GM12874 (cell line): ENCODE data around the gene NHLRC1.

ENCODE experiments used
- TF ChIP-seq, protein P1 (sequence below): IDR thresholded peaks from 2 replicates; pipeline ENCODE4 v1.5.1; 2011; ENCODE audit warnings: low read depth, mild to moderate bottlenecking, control low read depth, low read length, moderate library complexity; ENCODE audit not compliant: insufficient read depth

Gene NHLRC1

DNA sequence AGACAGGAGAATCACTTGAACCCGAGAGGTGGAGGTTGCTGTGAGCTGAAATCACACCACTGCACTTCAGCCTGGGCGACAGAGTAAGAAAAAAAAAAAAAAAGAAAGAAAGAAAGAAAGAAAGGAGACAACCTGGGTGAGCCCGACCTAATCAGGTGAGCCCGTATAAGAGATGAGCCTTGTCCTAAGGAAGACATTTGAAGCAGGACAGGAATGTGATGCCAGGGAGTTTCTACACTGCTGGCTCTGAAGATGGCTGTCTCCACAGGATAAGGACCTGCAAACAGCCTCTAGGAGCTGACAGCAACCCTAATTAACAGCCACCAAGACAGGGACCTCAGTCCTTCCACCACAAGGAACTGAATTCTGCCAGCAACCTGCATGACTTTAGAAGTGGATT lies 41.9 kb downstream of the NHLRC1 start:
- TF ChIP-seq, protein P1, sequence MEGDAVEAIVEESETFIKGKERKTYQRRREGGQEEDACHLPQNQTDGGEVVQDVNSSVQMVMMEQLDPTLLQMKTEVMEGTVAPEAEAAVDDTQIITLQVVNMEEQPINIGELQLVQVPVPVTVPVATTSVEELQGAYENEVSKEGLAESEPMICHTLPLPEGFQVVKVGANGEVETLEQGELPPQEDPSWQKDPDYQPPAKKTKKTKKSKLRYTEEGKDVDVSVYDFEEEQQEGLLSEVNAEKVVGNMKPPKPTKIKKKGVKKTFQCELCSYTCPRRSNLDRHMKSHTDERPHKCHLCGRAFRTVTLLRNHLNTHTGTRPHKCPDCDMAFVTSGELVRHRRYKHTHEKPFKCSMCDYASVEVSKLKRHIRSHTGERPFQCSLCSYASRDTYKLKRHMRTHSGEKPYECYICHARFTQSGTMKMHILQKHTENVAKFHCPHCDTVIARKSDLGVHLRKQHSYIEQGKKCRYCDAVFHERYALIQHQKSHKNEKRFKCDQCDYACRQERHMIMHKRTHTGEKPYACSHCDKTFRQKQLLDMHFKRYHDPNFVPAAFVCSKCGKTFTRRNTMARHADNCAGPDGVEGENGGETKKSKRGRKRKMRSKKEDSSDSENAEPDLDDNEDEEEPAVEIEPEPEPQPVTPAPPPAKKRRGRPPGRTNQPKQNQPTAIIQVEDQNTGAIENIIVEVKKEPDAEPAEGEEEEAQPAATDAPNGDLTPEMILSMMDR = no peak

DNA sequence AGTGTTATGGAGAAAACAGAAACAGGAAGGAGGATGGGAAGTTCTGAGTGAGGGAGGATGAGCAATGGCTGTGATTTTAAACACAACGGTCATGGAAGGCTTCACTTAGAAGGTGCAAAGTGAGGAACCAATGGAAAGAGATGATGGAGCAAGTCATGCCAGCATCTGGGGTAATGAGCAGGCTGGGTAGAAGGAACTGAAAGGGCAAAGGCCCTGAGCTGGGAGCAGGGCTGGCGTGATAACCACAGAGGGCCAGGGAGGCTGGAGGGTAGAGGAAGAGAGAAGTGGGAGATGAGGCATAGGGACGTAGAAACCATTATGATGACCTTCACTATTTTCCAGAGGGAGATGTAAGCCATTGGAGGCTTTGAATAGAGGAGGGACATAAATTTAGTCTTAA lies 43.6 kb downstream of the NHLRC1 start:
- TF ChIP-seq, protein P1 = no peak

DNA sequence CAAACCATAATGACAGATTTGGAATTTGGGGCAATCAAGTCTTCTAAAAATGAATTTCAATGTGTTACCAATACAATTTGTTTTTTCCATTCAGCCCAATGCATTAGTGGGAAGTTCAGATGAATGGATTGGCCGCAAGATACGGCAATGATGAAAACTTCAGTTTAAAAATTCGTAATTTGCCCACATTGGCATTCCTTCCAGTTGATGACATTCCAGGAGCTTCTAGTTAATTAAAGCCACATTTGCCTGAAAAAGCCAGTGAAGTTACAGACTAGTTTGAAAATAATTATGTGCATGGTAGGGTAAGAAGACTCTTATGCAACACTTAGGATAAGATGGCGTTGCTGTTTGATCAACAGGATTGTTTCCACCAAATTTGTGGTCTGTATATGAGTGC lies 46.2 kb downstream of the NHLRC1 start:
- TF ChIP-seq, protein P1 = no peak

DNA sequence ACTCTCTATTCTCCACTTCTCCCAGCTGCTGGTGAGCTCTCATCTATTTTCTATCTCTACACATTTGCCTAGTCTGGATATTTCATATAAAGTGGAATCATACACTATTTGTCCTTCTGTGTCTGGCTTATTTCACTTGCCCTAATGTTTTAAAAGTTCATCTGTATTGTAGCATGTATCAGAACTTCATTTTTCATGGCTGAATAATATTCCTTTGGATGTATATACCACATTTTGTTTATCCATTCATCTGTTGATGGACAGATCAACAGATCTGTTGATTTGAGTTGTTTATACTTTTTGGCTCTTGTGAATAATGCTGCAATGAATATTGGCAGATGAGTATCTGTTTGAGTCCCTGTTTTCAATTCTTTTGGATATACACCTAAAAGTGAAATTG lies 49.6 kb downstream of the NHLRC1 start:
- TF ChIP-seq, protein P1 = no peak

DNA sequence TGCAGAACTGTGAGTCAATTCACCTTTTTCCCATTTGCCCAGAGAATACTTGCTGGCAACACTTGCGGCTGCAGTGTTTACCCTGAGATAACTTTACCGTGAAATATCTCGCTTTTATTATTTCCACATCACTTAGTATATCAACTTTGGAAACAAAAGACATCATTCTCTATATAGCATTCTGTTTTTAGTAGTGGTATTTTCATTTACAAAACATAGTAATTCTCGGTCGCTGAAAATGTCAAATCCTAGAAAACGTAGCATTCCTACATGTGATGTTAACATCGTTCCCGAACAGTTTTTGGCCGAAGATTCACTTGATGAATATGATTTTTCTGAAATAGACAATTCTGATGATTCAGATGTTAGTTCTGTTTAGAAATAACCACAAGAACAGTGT lies 52.0 kb downstream of the NHLRC1 start:
- TF ChIP-seq, protein P1 = no peak
